Mucosa of rectum (tissue), 2 donors: Measurements from ENCODE around the gene NINL.

ENCODE experiments used
- H3K27ac ChIP-seq, 2 donors: one replicate each; pipeline ENCODE4 v1.7.0; 2013; ENCODE audit warnings: inconsistent platforms in 2 of 2, low read depth in 2 of 2, low read length in 2 of 2
- H3K27me3 ChIP-seq, 2 donors: one replicate each; pipeline ENCODE4 v1.7.0; 2013; ENCODE audit warnings: low read length in 2 of 2; ENCODE audit not compliant: control insufficient read depth in 2 of 2, insufficient read depth in 2 of 2
- H3K36me3 ChIP-seq, 2 donors: one replicate each; pipeline ENCODE4 v1.7.0; 2013; ENCODE audit warnings: low read length in 2 of 2; ENCODE audit not compliant: control insufficient read depth in 2 of 2, insufficient read depth in 2 of 2
- H3K4me1 ChIP-seq, 2 donors: one replicate each; pipeline ENCODE4 v1.7.0; 2013; ENCODE audit warnings: low read length in 2 of 2, mild to moderate bottlenecking in 1 of 2; ENCODE audit not compliant: control insufficient read depth in 2 of 2, insufficient read depth in 2 of 2
- H3K4me3 ChIP-seq, 2 donors: one replicate each; pipeline ENCODE4 v1.7.0; 2013; ENCODE audit warnings: low read length in 2 of 2
- H3K9ac ChIP-seq, 2 donors: one replicate each; pipeline ENCODE4 v1.7.0; 2013; ENCODE audit warnings: low read length in 2 of 2, low read depth in 1 of 2, mild to moderate bottlenecking in 1 of 2
- H3K9me3 ChIP-seq, 2 donors: one replicate each; pipeline ENCODE4 v1.7.0; 2013; ENCODE audit warnings: low read length in 2 of 2; ENCODE audit not compliant: control insufficient read depth in 2 of 2
- donor health status: healthy.
- donor health status: Normal muscosa, but diverticular disease.

Gene NINL

GRCh38 chr20:25517124-25517523, 68.2 kb downstream of the NINL start:
- no peak overlapping the region for H3K9ac ChIP-seq
- peaks cover 0 to 6% of the 10 kb centered on the region in 2 donors for H3K9me3 ChIP-seq
- H3K4me1 ChIP-seq = no peaks in the 10 kb centered on the region
- no peak overlapping the region for H3K27ac ChIP-seq
- no peak overlapping the region for H3K4me3 ChIP-seq
- H3K27me3 ChIP-seq = no peaks in the 10 kb centered on the region
- peaks cover 0 to 6% of the 10 kb centered on the region in 2 donors for H3K36me3 ChIP-seq

- Histone ChIP-seq H3K9ac (no peak overlapping the region), H3K9me3 (peaks cover 0 to 6% of the 10 kb centered on the region in 2 donors), H3K27ac (no peak overlapping the region), H3K4me1 (no peaks in the 10 kb centered on the region), H3K36me3 (peaks cover 0 to 6% of the 10 kb centered on the region in 2 donors), H3K4me3 (no peak overlapping the region), H3K27me3 (no peaks in the 10 kb centered on the region)
Observed at GRCh38 chr20:25514747-25515340, 70.5 kb downstream of the NINL start.

- no peak overlapping the region for H3K27ac ChIP-seq
- H3K9me3 ChIP-seq = peaks cover 0 to 6% of the 10 kb centered on the region in 2 donors
- no peak overlapping the region for H3K9ac ChIP-seq
- no peaks in the 10 kb centered on the region for H3K27me3 ChIP-seq
- H3K4me3 ChIP-seq = no peak overlapping the region
- no peaks in the 10 kb centered on the region for H3K4me1 ChIP-seq
- H3K36me3 ChIP-seq = peaks cover 0 to 8% of the 10 kb centered on the region in 2 donors
Observed at GRCh38 chr20:25514195-25514594, 71.1 kb downstream of the NINL start.

- H3K4me3 ChIP-seq = no peak overlapping the region
- H3K9ac ChIP-seq = no peak overlapping the region
- peaks cover 0 to 6% of the 10 kb centered on the region in 2 donors for H3K9me3 ChIP-seq
- H3K36me3 ChIP-seq = peaks cover 0 to 11% of the 10 kb centered on the region in 2 donors
- no peak overlapping the region for H3K27ac ChIP-seq
- no peaks in the 10 kb centered on the region for H3K27me3 ChIP-seq
- peaks cover 0 to 3% of the 10 kb centered on the region in 2 donors for H3K4me1 ChIP-seq
Observed at GRCh38 chr20:25512709-25513108, 72.6 kb downstream of the NINL start.

GRCh38 chr20:25511183-25511582, 74.1 kb downstream of the NINL start:
- peaks cover 0 to 11% of the 10 kb centered on the region in 2 donors for H3K36me3 ChIP-seq
- peaks cover 0 to 6% of the 10 kb centered on the region in 2 donors for H3K9me3 ChIP-seq
- no peak overlapping the region for H3K27ac ChIP-seq
- no peak overlapping the region for H3K9ac ChIP-seq
- H3K27me3 ChIP-seq = no peaks in the 10 kb centered on the region
- peaks cover 0 to 3% of the 10 kb centered on the region in 2 donors for H3K4me1 ChIP-seq
- no peak overlapping the region for H3K4me3 ChIP-seq

- no peaks in the 10 kb centered on the region for H3K27me3 ChIP-seq
- H3K27ac ChIP-seq = no peak overlapping the region
- H3K4me1 ChIP-seq = peaks cover 0 to 3% of the 10 kb centered on the region in 2 donors
- peaks cover 0 to 6% of the 10 kb centered on the region in 2 donors for H3K9me3 ChIP-seq
- H3K9ac ChIP-seq = no peak overlapping the region
- peaks cover 0 to 11% of the 10 kb centered on the region in 2 donors for H3K36me3 ChIP-seq
- H3K4me3 ChIP-seq = no peak overlapping the region
Observed at GRCh38 chr20:25510721-25511120, 74.6 kb downstream of the NINL start.

DNA sequence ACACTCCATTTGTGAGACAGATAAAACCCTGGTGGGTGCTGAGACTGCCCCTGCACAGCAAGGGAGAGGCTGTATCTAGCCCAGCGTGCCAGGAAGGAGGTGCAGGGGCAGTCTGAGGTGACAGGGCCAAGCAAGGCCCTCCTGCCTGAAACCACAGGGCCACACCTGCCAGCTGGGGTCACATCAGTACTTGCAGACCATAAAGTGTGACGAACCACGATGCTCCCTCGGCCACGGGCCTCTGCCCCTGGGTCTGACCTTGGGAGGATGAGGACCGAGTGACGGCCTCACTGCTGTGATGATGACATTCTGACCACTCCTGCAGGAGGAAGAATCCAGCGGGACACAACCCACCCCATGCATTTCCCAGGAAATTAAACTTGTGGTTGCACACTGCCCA, 75.1 kb downstream of the NINL start:
- no peak overlapping the region for H3K9ac ChIP-seq
- peaks cover 0 to 11% of the 10 kb centered on the region in 2 donors for H3K36me3 ChIP-seq
- H3K27me3 ChIP-seq = no peaks in the 10 kb centered on the region

GRCh38 chr20:25509084-25509483, 76.2 kb downstream of the NINL start:
- Histone ChIP-seq H3K36me3 (peaks cover 0 to 7% of the 10 kb centered on the region in 2 donors), H3K9me3 (no peaks in the 10 kb centered on the region), H3K9ac (no peak overlapping the region), H3K27ac (no peak overlapping the region), H3K4me1 (peaks cover 0 to 3% of the 10 kb centered on the region in 2 donors), H3K27me3 (no peaks in the 10 kb centered on the region), H3K4me3 (no peak overlapping the region)

More for the DNA sequence above, 75.1 kb downstream of the NINL start:
- H3K4me1 ChIP-seq = peaks cover 0 to 3% of the 10 kb centered on the region in 2 donors
- H3K4me3 ChIP-seq = no peak overlapping the region
- H3K27ac ChIP-seq = no peak overlapping the region
- H3K9me3 ChIP-seq = peaks cover 0 to 6% of the 10 kb centered on the region in 2 donors

DNA sequence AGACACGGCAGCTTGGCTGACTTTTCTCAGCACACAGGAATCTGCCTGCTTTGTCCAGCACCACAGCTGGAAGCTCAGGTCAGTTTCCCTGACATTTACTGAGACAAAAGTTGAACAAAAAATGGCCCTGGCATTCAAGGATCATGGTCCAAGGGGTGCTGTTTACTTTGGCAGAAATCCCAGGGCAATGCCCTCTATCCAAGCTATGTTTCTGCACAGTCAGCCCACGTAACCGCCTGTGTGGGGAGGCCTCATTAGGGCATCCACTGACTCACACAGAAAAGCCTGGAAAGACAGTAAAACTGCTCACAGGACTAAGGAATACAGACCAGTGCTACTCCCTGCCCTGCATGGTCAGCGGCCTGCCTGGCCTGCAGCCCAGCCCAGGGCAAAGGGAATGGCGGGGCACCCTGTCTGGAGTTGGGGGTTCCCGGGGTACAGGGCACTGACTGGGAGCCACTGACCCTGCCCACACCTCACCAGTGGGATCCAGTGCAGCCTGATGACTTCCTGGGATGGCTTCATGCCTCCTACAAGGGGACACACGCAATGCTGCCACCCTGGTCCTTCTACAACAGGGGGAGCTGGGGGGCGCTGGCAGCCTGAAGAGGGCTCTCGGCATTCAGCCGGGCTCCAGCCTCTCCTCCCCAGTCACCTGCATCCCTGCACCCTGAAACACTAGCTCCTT, 77.1 kb downstream of the NINL start:
- H3K27ac ChIP-seq = no peak overlapping the region

GRCh38 chr20:25507385-25508082, 77.8 kb downstream of the NINL start:
- peaks cover 0 to 5% of the 10 kb centered on the region in 2 donors for H3K36me3 ChIP-seq
- no peak overlapping the region for H3K9ac ChIP-seq
- peaks cover 0 to 3% of the 10 kb centered on the region in 2 donors for H3K4me1 ChIP-seq
- no peak overlapping the region for H3K4me3 ChIP-seq
- no peak overlapping the region for H3K27ac ChIP-seq
- no peaks in the 10 kb centered on the region for H3K27me3 ChIP-seq
- H3K9me3 ChIP-seq = no peaks in the 10 kb centered on the region

More for the DNA sequence above, 77.1 kb downstream of the NINL start:
- Histone ChIP-seq H3K9ac (no peak overlapping the region), H3K4me1 (peaks cover 0 to 3% of the 10 kb centered on the region in 2 donors), H3K9me3 (no peaks in the 10 kb centered on the region), H3K4me3 (no peak overlapping the region), H3K27me3 (no peaks in the 10 kb centered on the region), H3K36me3 (peaks cover 0 to 5% of the 10 kb centered on the region in 2 donors)
